A549 (cell line): Measurements from ENCODE around the gene DAGLB.

Source experiments
- CTCF ChIP-seq: fragments of >200 bp; sonication (Bioruptor Twin); formaldehyde crosslinking; IDR thresholded peaks from 3 replicates; pipeline ENCODE4 v1.5.1; 2016
- MAZ ChIP-seq: fragments of 150-350 bp; IDR thresholded peaks from 2 replicates; pipeline ENCODE4 v1.6.1; 2014; ENCODE audit warnings: antibody characterized with exemption, low read depth, low read length, borderline replicate concordance
- REST ChIP-seq: fragments of 200-600 bp; sonication (generic); IDR thresholded peaks from 2 replicates; pipeline ENCODE4 v1.6.1; 2016; ENCODE audit warnings: antibody characterized with exemption, mild to moderate bottlenecking, moderate library complexity
- RFX5 ChIP-seq: fragments of 450-650 bp; IDR thresholded peaks from 2 replicates; pipeline ENCODE4 v1.7.1; 2014; ENCODE audit warnings: antibody characterized with exemption, mild to moderate bottlenecking, moderate library complexity

GRCh38 chr7:6413637-6414036, 34.1 kb downstream of the DAGLB start:
- no peak for TF ChIP-seq REST
- TF ChIP-seq CTCF = no peak
- TF ChIP-seq RFX5 = no peak
- no peak for TF ChIP-seq MAZ
